Measurements from ENCODE around the gene KLC1.
A peak's percentile ranks its signal among the peaks of the same experiment; 100 is the strongest.
"Not testable (repeated sequence)": the region's sequence is repeated elsewhere in the genome, so short reads cannot be mapped to it uniquely, and the experiment has no call there.

Gene KLC1

GRCh38 chr14:103628684-103629502 lies at the start of gene KLC1:
Gene KLC1 (plus strand): TSS chr14:103629211. CDS start chr14:103654565, 25,354 bp downstream.
- peak; percentile 34 for DNase-seq

- no peak for DNase-seq
These were observed 47.8 kb upstream of the KLC1 start for GRCh38 chr14:103581206-103581605.

- no peak for DNase-seq
These were observed 46.9 kb upstream of the KLC1 start for GRCh38 chr14:103581954-103582703.

GRCh38 chr14:103584326-103584915 lies 44.6 kb upstream of the KLC1 start:
- no peak for DNase-seq

GRCh38 chr14:103593577-103593976 lies 35.4 kb upstream of the KLC1 start:
- DNase-seq = no peak

- DNase-seq = peak; percentile 33
These were observed 34.7 kb upstream of the KLC1 start for GRCh38 chr14:103594265-103594664.

- peak; percentile 86 for DNase-seq
These were observed 31.2 kb upstream of the KLC1 start for GRCh38 chr14:103597623-103598377.

GRCh38 chr14:103600503-103600902 lies 28.5 kb upstream of the KLC1 start:
- DNase-seq = no peak

GRCh38 chr14:103604620-103605019 lies 24.4 kb upstream of the KLC1 start:
- DNase-seq = no peak

- DNase-seq = no peak
These were observed 21.9 kb upstream of the KLC1 start for GRCh38 chr14:103606963-103607668.

GRCh38 chr14:103607822-103608221 lies 21.2 kb upstream of the KLC1 start:
- DNase-seq = no peak

- not testable (repeated sequence) for DNase-seq
These were observed 19.9 kb upstream of the KLC1 start for GRCh38 chr14:103609081-103609480.

GRCh38 chr14:103611215-103611614 lies 17.8 kb upstream of the KLC1 start:
- no peak for DNase-seq

- DNase-seq = no peak
These were observed 15.5 kb upstream of the KLC1 start for GRCh38 chr14:103613517-103613916.

- DNase-seq = no peak
These were observed 12.2 kb upstream of the KLC1 start for GRCh38 chr14:103616635-103617300.

GRCh38 chr14:103619057-103619456 lies 10.0 kb upstream of the KLC1 start:
- DNase-seq = no peak

GRCh38 chr14:103621860-103622259 lies 7.2 kb upstream of the KLC1 start:
- no peak for DNase-seq

- DNase-seq = no peak
These were observed 5.7 kb upstream of the KLC1 start for GRCh38 chr14:103623308-103623707.

- DNase-seq = no peak
These were observed 5.0 kb upstream of the KLC1 start for GRCh38 chr14:103623883-103624482.

- peak; percentile 70 for DNase-seq
These were observed 4.2 kb upstream of the KLC1 start for GRCh38 chr14:103624860-103625259.

GRCh38 chr14:103625356-103626095 lies 3.5 kb upstream of the KLC1 start:
- no peak for DNase-seq
